Fibroblast of the aortic adventitia (primary cell): Measurements from ENCODE around the gene NME4. TPM values are rescaled to one million over a fixed set of nuclear protein-coding genes. Genes with fewer than 3 reads are reported as not detected.

Source experiments
- DNase-seq: peaks from one replicate; pipeline ENCODE4 v3.0.0-alpha.2; 2010; ENCODE audit warnings: low read depth
- H3K4me3 ChIP-seq: 2 replicates; pipeline ENCODE4 v1.5.1; 2011; ENCODE audit warnings: low read depth, mild to moderate bottlenecking, control low read depth, low read length, moderate library complexity
- CTCF ChIP-seq: IDR thresholded peaks from 2 replicates; pipeline ENCODE4 v1.5.1; 2011; ENCODE audit warnings: mild to moderate bottlenecking, low read length, control low read depth, inconsistent platforms; ENCODE audit not compliant: insufficient read depth
- total RNA-seq: library from RNA; depleted of rRNA; stranded (reverse); fragments of >200 nt; gene quantifications from 2 replicates; pipeline ENCODE4 v1.2.3, GENCODE V29; 2012; ENCODE audit warnings: low replicate concordance

NME4 gene
- total RNA-seq, 1 donor, result 75.8 TPM

DNA sequence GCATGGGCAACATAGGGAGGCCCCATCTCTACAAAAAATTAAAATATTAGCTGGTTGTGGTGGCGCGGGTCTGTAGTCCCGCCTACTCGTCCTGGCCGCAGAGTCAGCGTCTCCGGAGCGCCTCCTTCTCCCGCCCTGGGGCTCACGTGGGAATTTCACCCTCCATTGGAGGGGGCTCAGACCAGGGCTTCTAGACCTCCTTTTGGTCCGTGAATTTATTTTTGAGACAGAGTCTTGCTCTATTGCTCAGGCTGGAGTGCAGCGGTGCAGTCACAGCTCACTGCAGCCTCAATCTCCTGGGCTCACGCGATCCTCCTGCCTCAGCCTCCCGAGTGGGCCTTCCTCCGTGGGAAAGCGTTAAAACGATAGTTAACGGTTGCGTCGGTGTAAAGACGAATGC, 394 bp upstream of the NME4 start:
- peak overlapping the region; percentile 66 for H3K4me3 ChIP-seq
- no peak for TF ChIP-seq CTCF
- DNase-seq, result peak; percentile 43

DNA sequence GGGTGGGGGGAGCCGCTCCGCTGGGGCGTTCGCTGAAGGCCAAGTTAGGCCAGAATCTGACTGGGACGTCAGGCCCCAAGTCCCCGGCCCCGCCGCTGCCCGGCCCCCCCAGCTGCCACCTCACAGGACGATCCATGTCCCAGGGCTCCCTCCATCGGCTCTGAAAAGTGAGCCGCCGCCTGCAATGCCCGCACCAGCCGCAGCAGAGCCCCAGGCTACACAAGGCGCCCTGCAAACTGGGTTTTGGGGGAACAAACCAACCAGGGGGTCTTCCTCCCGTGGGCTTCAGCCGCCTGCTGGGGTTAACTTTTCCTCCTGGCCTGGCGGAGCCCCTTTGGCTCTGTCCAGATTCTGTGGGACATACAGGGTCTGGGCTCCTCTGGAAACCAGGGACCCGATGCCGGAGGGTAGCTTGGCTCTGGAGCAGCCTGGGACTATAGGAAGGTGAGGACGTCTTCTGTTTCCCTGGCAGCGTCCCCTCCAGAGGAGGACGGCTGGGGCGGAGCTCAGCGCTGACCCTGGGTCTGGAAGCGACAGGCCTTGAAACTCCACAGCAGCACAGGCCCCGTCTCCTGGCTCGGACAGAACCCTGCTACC, 835 bp downstream of the NME4 start:
- H3K4me3 ChIP-seq, result peak overlapping the region; percentile 50
- TF ChIP-seq CTCF, result peak; percentile 64
- peak; percentile 51 for DNase-seq

GRCh38 chr16:398561-399339, 1.8 kb downstream of the NME4 start:
- no peak for DNase-seq
- no peak for TF ChIP-seq CTCF
- no peak overlapping the region for H3K4me3 ChIP-seq

GRCh38 chr16:399340-400019, 2.5 kb downstream of the NME4 start:
- TF ChIP-seq CTCF, result no peak
- no peak overlapping the region for H3K4me3 ChIP-seq
- DNase-seq, result no peak

- DNase-seq, result no peak
- no peak for TF ChIP-seq CTCF
- H3K4me3 ChIP-seq, result peak overlapping the region; percentile 87
Measured at GRCh38 chr16:400061-400591, 3.1 kb downstream of the NME4 start.

DNA sequence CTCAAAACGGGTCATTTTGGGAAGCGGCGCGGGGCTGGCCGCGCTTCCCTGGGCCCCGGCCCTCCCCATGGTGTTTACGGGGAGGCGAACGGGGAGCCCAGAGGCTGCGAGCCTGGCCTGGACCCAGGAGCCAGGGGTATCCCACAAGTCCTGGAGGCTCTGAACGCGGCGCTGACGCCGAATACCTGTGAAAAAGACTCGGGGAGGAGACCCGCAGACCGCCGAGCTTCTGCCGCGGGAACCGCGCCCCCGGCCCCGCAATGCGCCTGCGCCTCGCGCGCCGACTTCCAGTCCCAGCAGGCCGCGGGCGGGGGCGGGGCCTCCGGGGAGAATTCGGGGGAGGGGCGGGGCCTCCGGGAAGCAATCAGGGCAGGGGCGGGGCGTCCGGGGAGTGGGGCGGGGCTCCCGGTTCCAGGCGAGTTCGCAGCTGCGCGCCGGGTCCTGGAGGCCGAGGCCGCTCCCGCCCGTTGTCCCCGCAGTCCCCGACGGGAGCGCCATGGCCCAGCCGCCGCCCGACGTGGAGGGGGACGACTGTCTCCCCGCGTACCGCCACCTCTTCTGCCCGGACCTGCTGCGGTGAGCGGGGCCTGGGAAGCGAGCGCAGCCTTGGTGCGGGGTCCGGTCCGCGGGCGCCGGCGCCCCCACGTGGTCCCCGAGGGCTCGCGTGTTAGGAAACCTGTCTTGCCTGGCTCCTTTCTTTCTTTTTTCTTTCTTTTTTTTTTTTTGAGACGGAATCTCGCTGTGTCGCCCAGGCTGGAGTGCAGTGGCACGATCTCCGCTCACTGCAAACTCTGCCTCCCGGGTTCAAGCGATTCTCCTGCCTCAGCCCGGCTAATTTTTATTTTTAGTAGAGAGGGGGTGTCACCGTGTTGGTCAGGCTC, 4.7 kb downstream of the NME4 start, which contains the start of gene DECR2:
TSS of gene DECR2 (plus strand) at position 418 of the 881 bp plus-strand sequence. CDS start at position 497, 79 bp downstream.
- TF ChIP-seq CTCF, result peak; percentile 14
- DNase-seq, result peak; percentile 87
- H3K4me3 ChIP-seq, result peak within 1 kb of the TSS; percentile 87
